DMS79 treated with DMSO at 0.1 percent for 48 hours (cell line): ENCODE data around the gene TTC33.
"Not testable (repeated sequence)": the region's sequence is repeated elsewhere in the genome, so short reads cannot be mapped to it uniquely, and the experiment has no call there.

Experiments used
- DNase-seq: peaks from one replicate; lab custom pipeline; 2025; lab: John Stamatoyannopoulos, UW

The TTC33 gene, protein sequence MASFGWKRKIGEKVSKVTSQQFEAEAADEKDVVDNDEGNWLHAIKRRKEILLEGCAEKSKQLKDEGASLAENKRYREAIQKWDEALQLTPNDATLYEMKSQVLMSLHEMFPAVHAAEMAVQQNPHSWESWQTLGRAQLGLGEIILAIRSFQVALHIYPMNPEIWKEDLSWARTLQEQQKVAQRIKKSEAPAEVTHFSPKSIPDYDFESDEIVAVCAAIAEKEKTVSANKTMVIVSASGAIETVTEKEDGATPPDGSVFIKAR

GRCh38 chr5:40755407-40756365, at the start of gene TTC33:
Gene TTC33 (minus strand): TSS chr5:40755961. CDS start chr5:40747018, 8,943 bp downstream.
- DNase-seq = peak; percentile 79

DNA sequence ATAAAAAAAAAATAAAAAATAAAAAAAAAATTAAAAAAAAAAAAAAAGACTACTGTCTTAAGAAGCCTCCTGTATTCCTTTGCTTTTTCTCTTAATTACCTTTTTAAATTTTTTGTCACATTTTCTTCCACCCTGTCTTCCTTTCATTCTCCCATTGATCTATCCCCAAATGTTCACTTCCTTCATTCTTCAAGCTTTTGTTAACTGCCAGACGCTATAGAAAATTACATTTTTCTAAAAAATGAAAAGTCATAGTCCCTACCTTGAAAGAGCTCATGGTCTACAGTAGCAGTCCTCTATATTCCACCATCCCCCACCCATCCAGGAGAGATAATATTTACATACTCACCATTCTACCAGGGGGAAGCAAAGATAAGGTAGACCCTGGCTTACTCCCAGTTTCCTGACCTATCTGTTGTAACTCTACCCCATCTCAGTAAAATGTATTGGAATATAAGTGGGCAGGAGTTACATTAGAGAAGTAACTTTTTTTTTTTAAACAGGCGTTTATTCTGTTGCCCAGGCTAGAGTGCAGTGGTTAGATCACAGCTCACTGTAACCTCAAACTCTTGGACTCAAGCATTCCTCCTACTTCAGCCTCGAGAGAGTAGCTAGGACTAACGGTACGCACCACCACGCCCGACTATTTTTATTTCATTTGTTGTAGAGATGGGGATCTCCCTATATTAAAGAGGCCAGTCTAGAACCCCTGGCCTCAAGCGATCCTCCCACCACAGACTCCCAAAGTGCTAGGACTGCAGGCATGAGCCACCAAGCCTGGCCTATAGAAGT, 46.2 kb upstream of the TTC33 start:
- DNase-seq = no peak

DNA sequence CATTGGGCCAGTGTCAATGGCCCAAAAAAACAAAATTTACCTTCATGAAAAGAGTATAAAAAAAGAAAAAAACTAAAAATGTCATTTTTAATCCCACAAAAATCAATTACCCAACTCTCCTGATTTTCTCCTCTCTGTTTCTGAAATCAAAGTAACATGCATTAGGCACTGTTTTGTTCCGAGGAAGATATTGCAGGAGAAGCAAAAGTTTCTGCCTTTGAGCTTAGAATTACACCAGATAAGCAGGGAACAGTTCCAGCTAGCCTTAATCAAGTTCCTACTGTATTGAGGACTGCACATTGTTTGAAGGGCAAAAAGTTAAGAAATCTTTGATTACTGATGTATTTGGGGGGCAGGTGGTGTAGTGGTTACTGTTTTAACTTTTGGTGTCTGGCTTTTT, 43.5 kb upstream of the TTC33 start:
- DNase-seq = no peak

GRCh38 chr5:40798801-40799210, 43.0 kb upstream of the TTC33 start:
- no peak for DNase-seq

GRCh38 chr5:40798012-40798800, 42.4 kb upstream of the TTC33 start, which contains the start of gene PRKAA1:
Gene PRKAA1 (minus strand): TSS chr5:40798374. CDS start chr5:40798189, 185 bp downstream.
- peak; percentile 60 for DNase-seq

DNA sequence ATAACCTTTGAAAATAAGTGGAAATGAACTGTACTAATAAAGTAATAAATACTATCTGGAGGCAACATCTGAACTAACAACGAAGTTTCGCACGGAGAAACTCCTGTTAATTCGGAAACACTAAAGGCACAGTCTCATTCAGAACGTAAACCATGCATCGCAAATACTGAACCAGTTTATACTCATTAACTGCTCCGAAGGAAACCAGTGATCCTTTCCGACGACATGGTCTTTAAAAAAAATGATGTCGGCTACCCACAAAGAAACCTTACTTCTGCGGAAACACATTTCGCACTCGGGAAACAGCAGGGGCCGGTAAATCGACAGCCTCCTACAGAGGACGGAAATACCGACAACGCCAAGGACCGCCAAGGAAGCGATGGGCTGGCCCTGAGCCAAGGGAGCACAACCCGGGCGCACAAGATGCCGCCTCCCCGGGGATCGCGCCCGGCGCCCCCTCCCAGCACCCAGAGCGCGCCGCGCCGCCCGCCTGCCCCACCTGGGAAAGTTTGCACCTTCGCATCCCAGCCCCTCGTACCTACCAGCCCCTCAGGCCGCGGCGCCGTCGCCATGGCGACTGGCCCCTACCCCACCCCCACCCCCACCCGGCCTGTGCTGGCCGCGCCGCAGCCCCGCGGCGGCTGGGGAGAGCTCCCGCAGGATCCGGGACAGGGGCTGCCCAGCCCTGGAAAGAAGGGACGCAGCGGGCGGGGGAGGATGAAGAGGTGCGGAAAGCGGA, 41.7 kb upstream of the TTC33 start:
- peak; percentile 25 for DNase-seq

DNA sequence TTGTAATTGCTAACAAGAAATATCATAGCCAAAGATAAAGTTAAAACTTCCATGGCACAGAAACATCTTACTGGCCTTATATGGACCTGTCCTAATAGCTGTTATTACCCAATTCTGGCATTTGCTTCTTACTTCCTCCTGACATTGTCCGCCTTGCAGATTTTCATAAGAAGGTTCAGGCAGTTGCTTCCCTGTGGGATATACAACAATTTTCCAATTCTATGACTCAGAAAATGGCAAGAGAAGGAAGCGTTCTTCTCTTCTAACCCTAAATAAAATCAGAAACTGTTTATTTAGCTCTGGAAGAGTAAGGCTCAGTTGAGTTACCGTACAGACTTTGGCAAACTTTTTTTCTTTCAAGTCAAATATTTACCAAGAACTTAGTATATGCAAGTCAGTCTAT, 40.7 kb upstream of the TTC33 start:
- no peak for DNase-seq

GRCh38 chr5:40794877-40795276, 39.1 kb upstream of the TTC33 start:
- DNase-seq = not testable (repeated sequence)

DNA sequence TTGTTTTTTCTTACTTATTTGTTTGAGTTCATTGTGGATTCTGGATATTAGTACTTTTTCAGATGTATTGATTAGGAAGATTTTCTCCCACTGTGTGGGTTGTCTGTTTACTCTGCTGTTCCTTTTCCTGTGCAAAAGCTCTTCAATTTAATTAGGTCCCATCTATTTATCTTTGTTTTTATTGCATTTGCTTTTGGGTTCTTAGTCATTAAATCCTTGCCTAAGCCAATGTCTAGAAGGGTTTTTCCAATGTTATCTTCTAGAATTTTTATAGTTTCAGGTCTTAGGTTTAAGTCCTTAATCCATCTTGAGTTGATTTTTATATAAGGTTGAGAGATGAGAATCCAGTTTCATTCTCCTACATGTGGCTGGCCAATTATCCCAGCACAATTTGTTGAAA, 38.6 kb upstream of the TTC33 start:
- not testable (repeated sequence) for DNase-seq

DNA sequence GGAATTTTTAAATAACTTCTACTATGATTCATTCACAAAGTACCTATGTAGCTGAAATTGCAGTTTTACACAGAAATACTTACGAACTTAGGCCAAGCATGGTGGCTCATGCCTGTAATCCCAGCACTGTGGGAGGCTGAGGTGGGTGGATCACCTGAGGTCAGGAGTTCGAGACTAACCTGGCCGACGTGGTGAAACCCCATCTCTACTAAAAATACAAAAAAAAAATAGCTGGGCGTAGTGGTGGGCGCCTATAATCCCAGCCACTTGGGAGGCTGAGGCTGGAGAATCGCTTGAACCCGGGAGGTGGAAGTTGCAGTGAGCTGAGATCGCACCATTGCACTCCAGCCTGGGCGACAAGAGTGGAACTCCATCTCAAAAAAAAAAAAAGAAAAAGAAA, 36.9 kb upstream of the TTC33 start:
- DNase-seq = not testable (repeated sequence)

- DNase-seq = no peak
Observed at GRCh38 chr5:40791715-40792139, 36.0 kb upstream of the TTC33 start.

- no peak for DNase-seq
Observed at GRCh38 chr5:40790947-40791593, 35.3 kb upstream of the TTC33 start.

DNA sequence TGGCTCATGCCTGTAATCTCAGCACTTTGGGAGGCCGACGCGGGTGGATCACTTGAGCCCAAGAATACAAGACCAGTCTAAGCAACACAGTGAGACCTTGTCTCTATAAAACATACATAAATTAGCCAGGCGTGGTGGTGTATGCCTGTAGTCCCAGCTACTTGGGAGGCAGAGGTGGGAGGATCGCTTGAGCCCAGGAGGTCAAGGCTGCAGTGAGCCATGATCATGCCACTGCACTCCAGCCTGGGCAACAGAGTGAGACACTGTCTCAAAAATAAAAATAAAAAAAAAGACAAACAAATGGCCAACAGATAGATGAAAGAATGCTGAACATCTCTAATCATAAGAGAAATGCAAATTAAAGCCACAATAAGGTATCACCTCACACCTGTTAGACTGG, 33.2 kb upstream of the TTC33 start:
- not testable (repeated sequence) for DNase-seq

GRCh38 chr5:40787986-40788385, 32.2 kb upstream of the TTC33 start:
- no peak for DNase-seq

- not testable (repeated sequence) for DNase-seq
Observed at GRCh38 chr5:40786664-40787063, 30.9 kb upstream of the TTC33 start.

DNA sequence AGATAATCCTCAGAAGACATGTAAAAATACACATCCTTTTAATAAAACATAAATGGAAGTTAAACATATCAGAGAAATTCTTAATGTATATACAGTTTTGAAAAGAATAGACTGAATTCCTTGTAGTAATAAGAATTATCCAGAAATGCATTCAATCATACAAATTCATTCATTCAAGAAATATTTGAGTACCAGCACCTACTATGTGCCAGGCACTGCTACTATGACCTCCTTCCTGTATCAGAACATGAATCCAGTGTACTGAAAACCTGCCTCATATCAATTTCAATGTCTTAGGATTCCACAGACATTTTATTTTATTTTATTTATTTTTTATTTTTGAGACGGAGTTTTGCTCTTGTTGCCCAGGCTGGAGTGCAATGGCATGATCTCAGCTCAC, 29.2 kb upstream of the TTC33 start:
- DNase-seq = no peak

DNA sequence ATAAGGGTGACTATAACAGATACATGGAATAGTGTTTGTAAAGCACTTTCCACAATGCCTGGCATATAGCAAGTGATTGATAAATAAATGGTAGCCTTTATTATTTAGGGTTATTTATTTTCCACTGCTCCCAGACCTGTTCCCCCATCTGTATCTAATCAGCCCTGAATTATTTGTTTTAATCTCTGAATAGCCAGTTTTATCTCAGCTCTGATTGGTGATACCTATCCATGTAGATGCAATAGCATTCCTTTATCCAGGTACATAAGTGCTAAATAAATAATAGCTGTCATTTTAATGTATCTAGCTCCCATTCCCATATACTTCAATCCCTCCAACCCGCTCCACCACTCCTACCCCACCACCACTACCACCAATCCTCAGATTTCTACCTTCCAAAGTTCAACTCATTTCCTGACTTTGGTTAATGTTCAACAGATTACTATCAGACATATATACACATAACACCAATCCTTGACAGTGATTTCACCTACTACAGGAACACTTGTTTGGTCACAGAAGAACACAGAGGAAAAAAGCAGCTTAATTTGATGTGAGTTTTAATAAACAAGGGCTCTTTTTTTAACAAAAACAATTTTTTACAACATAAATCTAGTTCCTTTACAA, 28.4 kb upstream of the TTC33 start:
- DNase-seq = no peak

DNA sequence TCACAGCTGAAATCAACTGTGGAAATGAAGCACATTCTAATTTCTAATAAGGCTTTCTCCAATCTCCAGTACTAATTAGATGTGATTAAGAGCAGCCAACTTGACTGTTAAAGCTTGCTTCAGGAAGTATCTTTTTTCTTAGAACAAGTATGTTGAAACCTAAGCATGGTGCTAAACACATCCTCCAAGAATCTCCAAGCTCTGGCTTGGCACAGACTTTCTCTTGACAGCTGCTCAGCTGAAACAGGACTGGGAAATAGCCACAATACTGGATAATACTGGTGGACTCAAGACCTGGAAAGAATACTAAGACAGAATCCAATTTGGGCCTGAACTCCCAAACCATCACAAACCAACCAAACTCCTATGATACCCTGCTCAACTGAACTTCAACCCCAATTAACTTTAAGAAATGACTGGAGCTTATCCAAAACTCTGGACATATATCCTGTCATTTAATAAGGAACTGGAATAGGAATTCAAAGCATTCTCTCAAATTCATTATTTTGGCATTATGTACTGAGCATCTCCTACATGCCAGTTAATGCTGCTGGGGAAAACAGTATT, 26.2 kb upstream of the TTC33 start:
- no peak for DNase-seq

GRCh38 chr5:40780858-40781257, 25.1 kb upstream of the TTC33 start:
- DNase-seq = no peak
